HG02981 (cell line): ENCODE data around the gene GARIN5A.

Experiments used
- ATAC-seq: cut with Tn5 transposase; IDR thresholded peaks from one replicate; pipeline ENCODE4 v1.9.1; 2021; ENCODE audit warnings: mild to moderate bottlenecking, moderate library complexity; ENCODE audit not compliant: unreplicated experiment

Gene GARIN5A

GRCh38 chr19:50418176-50419021 is 58.2 kb downstream of the GARIN5A start, which contains the start of gene SPIB:
Gene SPIB (plus strand): TSS chr19:50418938. CDS start chr19:50418963, 25 bp downstream.
- no peak for ATAC-seq

GRCh38 chr19:50417111-50418081 is 59.3 kb downstream of the GARIN5A start:
- ATAC-seq = no peak
